AG04449 (cell line): ENCODE results near the gene IFI44L.

Source experiments
- CTCF ChIA-PET: fragments of 350-600 bp; formaldehyde crosslinking; extraction: SDS; loops from one replicate; lab custom pipeline; 2021; ENCODE audit warnings: antibody characterized with exemption; lab: Yijun Ruan, JAX
- POLR2A ChIA-PET: fragments of 400-600, 350-600 bp; formaldehyde crosslinking; extraction: SDS; loops from one replicate; lab custom pipeline; 2020; ENCODE audit warnings: antibody characterized with exemption, inconsistent platforms; lab: Yijun Ruan, JAX
- DNase-seq: peaks from one replicate; pipeline ENCODE4 v3.0.0-alpha.2; 2010; ENCODE audit warnings: low read depth, low spot score
- H3K4me3 ChIP-seq: 2 replicates; pipeline ENCODE4 v1.5.1; 2011; ENCODE audit warnings: low read depth, mild to moderate bottlenecking, control low read depth, low read length
- TF ChIP-seq, protein P1 (sequence below): IDR thresholded peaks from one replicate; pipeline ENCODE4 v1.5.1; 2011; ENCODE audit warnings: mild to moderate bottlenecking, moderate library complexity, low read length, control low read depth, inconsistent platforms; ENCODE audit not compliant: insufficient read depth; ENCODE audit errors: missing control alignments

Gene IFI44L

GRCh38 chr1:78678324-78678723, 58.1 kb downstream of the IFI44L start:
- no peak for DNase-seq
- POLR2A ChIA-PET: no interaction called here
- CTCF ChIA-PET: interaction anchor here (0.8 to 4.4 kb wide), 13 partner anchors 9 to 547 kb away, joined by 3 to 43 read pairs (median 5); partner anchors contain the start of genes IFI44 and IFI44L
- no peak overlapping the region for H3K4me3 ChIP-seq
- TF ChIP-seq, protein P1, sequence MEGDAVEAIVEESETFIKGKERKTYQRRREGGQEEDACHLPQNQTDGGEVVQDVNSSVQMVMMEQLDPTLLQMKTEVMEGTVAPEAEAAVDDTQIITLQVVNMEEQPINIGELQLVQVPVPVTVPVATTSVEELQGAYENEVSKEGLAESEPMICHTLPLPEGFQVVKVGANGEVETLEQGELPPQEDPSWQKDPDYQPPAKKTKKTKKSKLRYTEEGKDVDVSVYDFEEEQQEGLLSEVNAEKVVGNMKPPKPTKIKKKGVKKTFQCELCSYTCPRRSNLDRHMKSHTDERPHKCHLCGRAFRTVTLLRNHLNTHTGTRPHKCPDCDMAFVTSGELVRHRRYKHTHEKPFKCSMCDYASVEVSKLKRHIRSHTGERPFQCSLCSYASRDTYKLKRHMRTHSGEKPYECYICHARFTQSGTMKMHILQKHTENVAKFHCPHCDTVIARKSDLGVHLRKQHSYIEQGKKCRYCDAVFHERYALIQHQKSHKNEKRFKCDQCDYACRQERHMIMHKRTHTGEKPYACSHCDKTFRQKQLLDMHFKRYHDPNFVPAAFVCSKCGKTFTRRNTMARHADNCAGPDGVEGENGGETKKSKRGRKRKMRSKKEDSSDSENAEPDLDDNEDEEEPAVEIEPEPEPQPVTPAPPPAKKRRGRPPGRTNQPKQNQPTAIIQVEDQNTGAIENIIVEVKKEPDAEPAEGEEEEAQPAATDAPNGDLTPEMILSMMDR: no peak

GRCh38 chr1:78681265-78681664, 61.0 kb downstream of the IFI44L start:
- no peak for DNase-seq
- H3K4me3 ChIP-seq: no peak overlapping the region
- ChIA-PET CTCF (interaction anchor here (1.0 to 4.4 kb wide), 5 partner anchors 9 to 546 kb away, joined by 3 to 43 read pairs (median 6); partner anchors contain the start of gene IFI44L), POLR2A (no interaction called here)
- TF ChIP-seq, protein P1: no peak

- TF ChIP-seq, protein P1: no peak
- H3K4me3 ChIP-seq: no peak overlapping the region
- ChIA-PET POLR2A (no interaction called here), CTCF (interaction anchor here (0.8 to 3.6 kb wide), 3 partner anchors 62 to 154 kb away, joined by 3 to 13 read pairs (median 8); partner anchors contain the start of gene IFI44L)
- no peak for DNase-seq
These were observed 62.2 kb downstream of the IFI44L start for GRCh38 chr1:78682496-78682895.

GRCh38 chr1:78683079-78683478, 62.8 kb downstream of the IFI44L start:
- TF ChIP-seq, protein P1: no peak
- CTCF ChIA-PET: interaction anchor here (2.2 kb wide), 1 partner anchor 66 kb away, joined by 8 read pairs; no protein-coding TSS in a partner anchor
- DNase-seq: no peak
- POLR2A ChIA-PET: no interaction called here
- no peak overlapping the region for H3K4me3 ChIP-seq

DNA sequence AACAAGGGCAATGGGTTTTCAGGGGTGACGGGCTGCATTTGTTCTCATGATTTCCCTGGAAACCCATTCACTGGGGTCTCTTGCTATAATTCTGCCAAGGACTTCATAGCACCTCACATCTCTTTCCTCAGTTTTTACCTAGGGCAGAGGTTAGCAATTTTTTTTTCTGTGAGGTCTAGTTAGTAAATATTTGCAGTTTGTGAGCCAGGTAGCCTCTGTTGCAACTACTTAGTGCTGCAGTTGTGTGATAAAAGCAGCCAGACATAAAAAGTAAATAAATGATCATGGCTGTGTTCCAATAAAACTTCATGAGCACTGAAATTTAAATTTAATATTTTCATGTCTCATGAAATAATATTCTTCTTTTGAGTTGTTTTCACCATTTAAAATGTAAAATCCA, 67.1 kb downstream of the IFI44L start:
- TF ChIP-seq, protein P1: no peak
- POLR2A ChIA-PET: no interaction called here
- DNase-seq: no peak
- no peak overlapping the region for H3K4me3 ChIP-seq
- CTCF ChIA-PET: interaction anchor here (1.0 to 2.1 kb wide), 6 partner anchors 9 to 667 kb away, joined by 3 to 9 read pairs (median 4); no protein-coding TSS in a partner anchor

- TF ChIP-seq, protein P1: no peak
- H3K4me3 ChIP-seq: no peak overlapping the region
- ChIA-PET POLR2A (no interaction called here), CTCF (interaction anchor here (1.0 to 2.1 kb wide), 10 partner anchors 10 to 666 kb away, joined by 3 to 9 read pairs (median 4); no protein-coding TSS in a partner anchor)
- DNase-seq: no peak
These were observed 67.7 kb downstream of the IFI44L start for GRCh38 chr1:78687914-78688313.
